NCI-H774 (cell line): ENCODE measurements around the gene TSC22D1.

Experiments used
- DNase-seq: peaks from one replicate; lab custom pipeline; 2025; lab: John Stamatoyannopoulos, UW

TSC22D1 gene

DNA sequence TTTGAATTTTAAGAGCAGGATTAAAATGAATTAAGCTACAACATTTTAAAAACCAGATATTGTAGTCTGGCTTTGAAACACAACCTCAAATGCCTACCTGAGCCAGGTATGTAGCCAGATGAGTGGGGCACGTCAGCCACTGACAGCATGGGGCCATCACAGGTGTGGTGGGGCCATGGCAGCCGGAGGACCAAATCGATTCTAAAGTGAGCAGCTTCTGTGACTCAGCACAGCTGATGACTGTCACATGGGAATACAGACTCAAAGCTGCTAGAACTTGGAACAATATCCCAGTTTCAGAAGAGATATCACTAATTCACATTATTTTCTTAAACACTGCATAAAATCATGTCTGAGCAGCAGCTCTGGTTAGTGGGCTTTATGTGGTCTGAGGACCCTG is 149.7 kb downstream of the TSC22D1 start:
- no peak for DNase-seq

DNA sequence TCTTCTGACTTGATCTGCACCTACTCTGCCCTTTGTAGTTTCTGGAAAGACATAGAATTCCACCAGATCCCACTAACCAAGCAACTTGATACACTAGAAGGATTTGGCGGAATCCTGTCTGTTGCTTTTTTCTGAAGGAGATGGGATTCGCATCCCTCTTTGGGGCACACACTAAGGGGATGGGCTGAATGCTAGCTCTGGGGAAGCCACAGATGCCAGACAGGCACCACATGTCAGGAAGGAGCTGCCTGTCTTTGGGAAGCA is 150.4 kb downstream of the TSC22D1 start:
- DNase-seq, result no peak

DNA sequence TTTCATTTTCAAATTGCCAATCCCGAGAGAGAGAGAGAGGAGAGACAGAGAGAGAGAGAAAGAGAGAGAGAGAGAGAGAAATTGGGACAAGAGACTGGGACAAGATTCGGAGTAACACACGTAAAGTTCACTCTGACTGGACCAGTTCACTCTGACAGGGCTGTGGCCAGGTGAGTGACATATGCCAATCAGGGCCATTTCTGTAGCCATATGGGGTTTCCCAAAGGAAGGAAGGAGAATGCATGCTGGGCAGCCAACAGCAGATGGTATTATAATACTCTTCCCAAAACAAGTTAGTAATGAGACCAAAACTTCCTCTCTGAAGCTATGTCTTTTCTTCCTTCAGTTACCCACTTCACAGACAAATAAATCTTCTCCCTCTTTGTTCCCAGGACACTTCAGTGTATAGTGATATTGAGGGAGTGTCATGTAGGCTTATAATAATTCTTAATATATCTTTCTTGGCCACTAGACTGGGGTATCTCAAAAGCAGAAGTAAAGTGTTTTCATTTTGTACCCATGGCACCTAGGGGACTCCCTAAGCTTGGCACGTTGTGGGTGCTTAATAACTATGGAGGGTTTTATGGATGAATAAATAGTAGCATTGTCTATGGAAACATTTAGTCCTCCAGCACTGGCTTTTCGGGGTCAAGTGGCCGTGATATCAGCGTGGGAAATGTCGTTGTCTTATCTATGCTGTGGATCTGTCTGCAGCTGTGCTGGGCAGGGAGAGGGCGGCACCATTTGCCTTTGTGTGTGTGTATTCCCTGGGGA is 150.9 kb downstream of the TSC22D1 start:
- DNase-seq, result no peak

GRCh38 chr13:44423824-44424223 is 152.3 kb downstream of the TSC22D1 start:
- no peak for DNase-seq

- DNase-seq, result no peak
These were observed 153.1 kb downstream of the TSC22D1 start for GRCh38 chr13:44422755-44423643.

GRCh38 chr13:44421853-44422525 is 154.1 kb downstream of the TSC22D1 start:
- no peak for DNase-seq

DNA sequence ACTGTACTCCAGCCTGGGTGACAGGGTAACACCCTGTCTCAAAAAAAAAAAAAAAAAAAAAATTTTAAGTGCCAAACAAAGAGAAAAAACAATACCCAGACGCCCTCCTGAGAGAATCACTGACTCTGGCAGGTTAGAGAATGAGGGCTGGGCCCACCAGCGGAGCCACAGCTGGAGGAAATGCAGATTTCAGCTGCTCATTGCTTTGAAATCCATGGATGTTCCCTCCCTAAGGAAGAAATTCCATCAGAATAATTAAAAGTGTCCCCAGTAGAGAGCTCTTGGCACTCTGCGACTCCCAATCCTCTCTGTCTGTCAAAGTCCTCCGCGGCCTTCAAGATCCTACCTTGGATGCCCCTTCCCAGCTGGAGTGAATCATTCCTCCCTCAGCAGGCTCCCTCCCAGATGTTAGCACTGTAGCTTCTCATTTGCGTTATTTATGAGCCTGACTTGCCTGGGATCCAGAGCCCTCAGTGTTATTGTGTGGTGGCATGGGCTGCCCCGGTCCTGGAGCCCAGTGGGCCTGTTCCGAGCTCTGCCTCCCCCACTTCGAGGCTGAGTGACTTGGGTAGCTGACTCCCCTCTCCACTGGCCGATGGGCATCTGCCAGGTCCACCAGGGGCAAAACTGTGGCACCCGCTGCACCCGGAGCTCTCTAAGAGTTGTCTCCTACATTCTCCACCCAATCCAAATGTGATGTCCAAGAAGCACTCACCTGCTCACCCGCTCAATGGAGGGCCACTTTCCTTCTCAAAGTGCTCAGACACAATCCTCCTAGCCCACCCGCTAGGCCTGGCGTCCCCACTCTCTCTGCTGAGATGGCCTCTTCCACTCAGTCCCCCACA is 155.5 kb downstream of the TSC22D1 start:
- no peak for DNase-seq

- DNase-seq, result no peak
These were observed 158.3 kb downstream of the TSC22D1 start for GRCh38 chr13:44417876-44418275.

DNA sequence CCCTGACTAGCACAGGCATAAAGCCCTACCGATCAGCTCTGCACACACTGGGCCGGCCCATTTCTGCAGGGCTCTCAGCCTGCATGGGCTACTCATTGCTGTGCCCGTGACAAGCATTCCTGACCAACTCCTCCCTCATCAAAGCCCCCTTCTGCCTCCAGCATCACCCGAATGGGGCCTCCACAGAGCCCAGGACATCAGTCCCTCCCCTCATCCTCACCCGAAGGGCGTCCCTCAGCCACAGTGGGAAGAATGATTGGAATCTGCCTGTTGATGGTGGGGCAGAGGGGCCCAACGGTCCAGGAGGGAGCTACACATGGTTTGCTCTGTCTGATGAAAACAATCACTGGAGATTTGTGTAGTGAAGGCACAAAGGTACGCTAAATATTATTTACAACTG is 158.7 kb downstream of the TSC22D1 start:
- no peak for DNase-seq

- DNase-seq, result no peak
These were observed 159.4 kb downstream of the TSC22D1 start for GRCh38 chr13:44416744-44417143.

GRCh38 chr13:44416301-44416700 is 159.8 kb downstream of the TSC22D1 start:
- no peak for DNase-seq

- DNase-seq, result no peak
These were observed 160.3 kb downstream of the TSC22D1 start for GRCh38 chr13:44415815-44416214.

GRCh38 chr13:44414716-44415115 is 161.4 kb downstream of the TSC22D1 start:
- DNase-seq, result no peak

DNA sequence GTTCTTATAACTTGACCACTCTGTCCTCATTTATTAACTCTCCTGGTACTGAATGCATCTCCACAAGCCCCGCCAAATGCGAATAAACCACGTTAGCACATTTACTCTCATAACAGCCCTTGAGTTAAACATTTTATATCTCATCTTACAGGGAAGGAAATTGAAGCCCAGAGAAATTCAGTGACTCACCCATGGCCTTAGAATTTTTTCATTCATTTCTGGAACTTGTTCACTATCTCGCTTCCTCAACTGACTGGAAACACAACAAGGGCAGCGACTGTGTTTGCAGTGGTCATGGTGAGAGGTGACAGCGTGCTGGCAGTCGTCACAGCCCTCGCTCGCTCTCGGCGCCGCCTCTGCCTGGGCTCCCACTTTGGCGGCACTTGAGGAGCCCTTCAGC is 163.0 kb downstream of the TSC22D1 start:
- no peak for DNase-seq

- DNase-seq, result no peak
These were observed 163.7 kb downstream of the TSC22D1 start for GRCh38 chr13:44412346-44412935.

DNA sequence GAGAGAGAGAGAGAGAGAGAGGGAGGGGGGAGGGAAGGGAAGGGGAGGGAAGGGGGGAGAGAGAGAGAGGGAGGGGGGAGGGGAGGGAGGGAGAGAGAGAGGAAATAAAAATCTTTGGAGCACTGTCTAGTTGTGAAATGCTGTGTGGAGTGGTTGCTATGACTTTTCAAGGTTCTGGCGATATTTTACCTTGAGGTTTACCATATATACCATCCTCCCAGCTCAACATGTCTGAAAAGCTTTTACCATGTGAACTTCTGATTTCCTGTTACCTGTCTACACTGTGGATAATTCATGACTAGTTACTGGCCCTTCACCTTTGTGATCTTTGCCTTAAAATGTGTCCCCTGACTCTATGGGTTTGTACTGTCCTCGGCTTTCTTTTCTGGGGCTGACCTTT is 164.3 kb downstream of the TSC22D1 start:
- DNase-seq, result no peak

DNA sequence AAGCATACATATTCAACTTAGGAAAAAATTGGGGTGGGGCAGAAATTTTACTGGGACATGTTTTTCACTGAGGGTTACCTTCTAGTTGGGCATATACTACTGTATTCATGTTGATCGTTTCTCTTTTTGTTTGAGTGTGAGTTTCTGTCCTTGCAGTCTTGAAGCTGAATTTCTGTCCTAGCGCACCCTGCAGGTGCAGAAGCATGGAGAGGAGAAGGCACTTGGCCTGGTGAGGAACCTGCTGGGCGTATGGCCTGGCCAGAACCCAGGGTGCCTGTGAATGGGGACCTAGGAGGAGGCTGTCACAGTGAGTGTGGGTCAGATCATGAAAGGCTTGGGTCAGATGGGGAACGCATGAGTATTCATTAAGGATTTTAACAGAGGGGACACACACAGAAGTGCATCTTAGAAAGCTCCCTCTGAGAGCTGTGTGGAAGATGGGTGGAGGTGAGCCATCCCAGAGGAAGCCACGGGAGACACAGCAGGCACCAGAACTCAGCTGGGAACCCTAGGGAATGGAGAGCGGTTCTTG is 165.7 kb downstream of the TSC22D1 start:
- no peak for DNase-seq

GRCh38 chr13:44409595-44409994 is 166.5 kb downstream of the TSC22D1 start:
- DNase-seq, result no peak

DNA sequence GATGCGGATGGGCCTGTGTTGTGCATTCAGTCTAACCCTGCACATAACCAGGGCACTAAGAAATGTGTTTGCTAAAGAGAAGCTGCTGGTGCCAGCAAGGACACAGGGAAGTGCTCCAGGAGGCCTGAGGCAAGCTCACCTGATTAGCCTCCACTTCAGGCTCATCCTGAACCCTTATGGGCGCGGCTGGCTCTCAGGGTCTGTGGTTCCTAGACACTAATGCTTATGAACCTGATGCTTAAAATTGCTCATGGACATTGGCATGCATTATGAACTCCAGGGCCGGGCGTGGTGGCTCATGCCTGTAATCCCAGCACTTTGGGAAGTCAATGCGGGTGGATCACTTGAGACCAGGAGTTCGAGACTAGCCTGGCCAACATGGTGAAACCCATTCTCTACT is 168.2 kb downstream of the TSC22D1 start:
- DNase-seq, result no peak

GRCh38 chr13:44407379-44407778 is 168.8 kb downstream of the TSC22D1 start:
- no peak for DNase-seq

DNA sequence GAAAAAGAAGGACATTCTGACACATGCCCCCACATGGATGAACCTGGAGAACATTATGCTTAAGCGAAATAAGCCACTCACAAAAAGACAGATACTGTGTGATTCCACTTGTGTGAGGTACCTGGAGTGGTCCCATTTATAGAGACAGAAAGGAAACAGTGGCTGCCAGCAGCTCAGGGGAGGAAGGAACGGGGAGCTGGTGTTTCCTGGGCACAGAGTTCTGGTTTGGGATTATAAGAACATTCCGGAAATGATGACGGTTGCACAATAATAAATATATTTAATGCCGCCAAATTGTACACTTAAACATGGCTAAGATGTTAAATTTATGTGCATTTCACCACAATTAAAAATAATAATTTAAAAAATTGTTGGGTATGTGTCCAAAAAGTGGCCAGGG is 169.5 kb downstream of the TSC22D1 start:
- no peak for DNase-seq
